Vagina (tissue), 2 donors: ENCODE measurements around the gene N4BP2L2.

Experiments
- POLR2A ChIP-seq, 2 donors: fragments of 450-650 bp; IDR thresholded peaks; one replicate each; pipeline ENCODE4 v1.6.1; 2017; ENCODE audit warnings: antibody characterized with exemption in 2 of 2, mild to moderate bottlenecking in 2 of 2, moderate library complexity in 2 of 2
- POLR2AphosphoS5 ChIP-seq, 2 donors: sonication (generic); formaldehyde crosslinking; IDR thresholded peaks; one replicate each; pipeline ENCODE4 v1.9.0; 2017; ENCODE audit warnings: antibody characterized with exemption in 2 of 2, mild to moderate bottlenecking in 2 of 2, low read depth in 1 of 2; ENCODE audit not compliant: insufficient read depth in 1 of 2
- TF ChIP-seq, protein P1 (sequence below), 3 experiments: fragments of 450-650 bp in 2 of 3; fragments of 200-600 bp in 1 of 3; sonication (generic) in 1 of 3; IDR thresholded peaks; one replicate each; pipeline ENCODE4 v1.5.1; 2017 to 2019; ENCODE audit warnings: antibody characterized with exemption in 3 of 3, mild to moderate bottlenecking in 2 of 3, moderate library complexity in 2 of 3

DNA sequence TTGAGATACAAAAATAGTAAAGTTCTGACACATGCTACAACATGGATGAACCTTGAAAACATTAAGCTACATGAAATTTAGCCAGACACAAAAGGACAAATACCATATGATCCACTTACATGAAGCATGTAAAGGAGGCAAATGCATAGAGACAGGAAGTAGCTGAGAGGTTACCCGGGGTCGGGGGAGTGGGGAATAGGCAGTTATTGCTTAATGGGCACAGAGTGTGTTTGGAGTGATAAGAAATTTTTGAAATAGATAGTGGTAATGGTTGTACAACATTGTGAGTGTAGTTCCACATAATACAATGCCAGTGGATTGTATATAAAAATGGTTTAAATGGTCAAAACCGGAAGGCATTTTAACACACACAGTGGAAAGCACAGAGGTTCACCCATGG lies 115.0 kb downstream of the N4BP2L2 start:
- TF ChIP-seq, protein P1, sequence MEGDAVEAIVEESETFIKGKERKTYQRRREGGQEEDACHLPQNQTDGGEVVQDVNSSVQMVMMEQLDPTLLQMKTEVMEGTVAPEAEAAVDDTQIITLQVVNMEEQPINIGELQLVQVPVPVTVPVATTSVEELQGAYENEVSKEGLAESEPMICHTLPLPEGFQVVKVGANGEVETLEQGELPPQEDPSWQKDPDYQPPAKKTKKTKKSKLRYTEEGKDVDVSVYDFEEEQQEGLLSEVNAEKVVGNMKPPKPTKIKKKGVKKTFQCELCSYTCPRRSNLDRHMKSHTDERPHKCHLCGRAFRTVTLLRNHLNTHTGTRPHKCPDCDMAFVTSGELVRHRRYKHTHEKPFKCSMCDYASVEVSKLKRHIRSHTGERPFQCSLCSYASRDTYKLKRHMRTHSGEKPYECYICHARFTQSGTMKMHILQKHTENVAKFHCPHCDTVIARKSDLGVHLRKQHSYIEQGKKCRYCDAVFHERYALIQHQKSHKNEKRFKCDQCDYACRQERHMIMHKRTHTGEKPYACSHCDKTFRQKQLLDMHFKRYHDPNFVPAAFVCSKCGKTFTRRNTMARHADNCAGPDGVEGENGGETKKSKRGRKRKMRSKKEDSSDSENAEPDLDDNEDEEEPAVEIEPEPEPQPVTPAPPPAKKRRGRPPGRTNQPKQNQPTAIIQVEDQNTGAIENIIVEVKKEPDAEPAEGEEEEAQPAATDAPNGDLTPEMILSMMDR (IDR thresholded peaks at IDR 0.05), result no peak
- no peak for TF ChIP-seq POLR2A (IDR thresholded peaks at IDR 0.05)
- TF ChIP-seq POLR2AphosphoS5 (IDR thresholded peaks at IDR 0.05; ENCODE audit: insufficient read depth in 1 of 2, low read depth in 1 of 2), result no peak
